ENCODE data around the gene SFXN4. TPM values are rescaled to one million over a fixed set of nuclear protein-coding genes. Genes with fewer than 3 reads are reported as not detected.
A peak's percentile ranks its signal among the peaks of the same experiment; 100 is the strongest.

The SFXN4 gene
- total RNA-seq, 4 donors from 2014 or later = 13.8 to 120 (median 24.4) TPM

DNA sequence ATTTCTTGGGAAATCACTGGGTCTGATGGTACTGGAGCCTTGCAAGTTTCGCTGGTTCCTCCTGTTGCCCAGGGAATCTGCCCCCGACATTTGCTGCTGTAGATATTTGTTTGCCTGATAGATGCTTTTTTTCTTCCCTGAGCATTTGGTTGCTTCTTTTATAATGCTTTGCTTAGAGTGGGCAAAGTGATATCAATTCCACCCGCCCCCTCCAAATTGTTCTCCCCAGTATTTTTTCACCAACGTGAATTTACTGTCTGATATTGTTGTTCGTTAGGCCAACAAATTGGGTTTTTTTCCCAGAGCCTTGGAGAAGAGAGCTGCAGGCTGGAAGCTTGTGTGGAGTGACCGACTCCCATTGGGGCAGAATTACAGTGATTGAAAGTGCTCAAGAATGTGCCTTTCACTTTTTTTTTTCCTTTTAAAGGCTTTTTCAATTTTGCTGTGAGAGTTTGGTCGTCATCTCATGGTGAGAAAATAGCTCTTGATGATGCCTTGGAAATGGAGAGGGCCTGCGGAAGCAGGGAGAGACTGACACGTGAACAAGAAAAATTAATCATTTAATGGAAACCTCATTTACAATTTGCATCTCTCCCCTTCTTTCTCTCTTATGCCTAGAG is 44.3 kb upstream of the SFXN4 start:
- H3K9me3 ChIP-seq = no peaks in the 10 kb centered on the region
- DNase-seq = no peak
- WGBS, 2 donors = 36 to 46% methylated on average over 8 to 9 of the region's 9 CpGs
- intact Hi-C loops (cut with DNase I) = loop anchor here (5.0 to 10.0 kb wide), 2 partner anchors 95 to 207 kb away; no protein-coding TSS in a partner anchor
- peak overlapping the region in 3 of 4 donors; percentile 64 to 95 (median 93) for H3K4me3 ChIP-seq
- TF ChIP-seq, protein P1, sequence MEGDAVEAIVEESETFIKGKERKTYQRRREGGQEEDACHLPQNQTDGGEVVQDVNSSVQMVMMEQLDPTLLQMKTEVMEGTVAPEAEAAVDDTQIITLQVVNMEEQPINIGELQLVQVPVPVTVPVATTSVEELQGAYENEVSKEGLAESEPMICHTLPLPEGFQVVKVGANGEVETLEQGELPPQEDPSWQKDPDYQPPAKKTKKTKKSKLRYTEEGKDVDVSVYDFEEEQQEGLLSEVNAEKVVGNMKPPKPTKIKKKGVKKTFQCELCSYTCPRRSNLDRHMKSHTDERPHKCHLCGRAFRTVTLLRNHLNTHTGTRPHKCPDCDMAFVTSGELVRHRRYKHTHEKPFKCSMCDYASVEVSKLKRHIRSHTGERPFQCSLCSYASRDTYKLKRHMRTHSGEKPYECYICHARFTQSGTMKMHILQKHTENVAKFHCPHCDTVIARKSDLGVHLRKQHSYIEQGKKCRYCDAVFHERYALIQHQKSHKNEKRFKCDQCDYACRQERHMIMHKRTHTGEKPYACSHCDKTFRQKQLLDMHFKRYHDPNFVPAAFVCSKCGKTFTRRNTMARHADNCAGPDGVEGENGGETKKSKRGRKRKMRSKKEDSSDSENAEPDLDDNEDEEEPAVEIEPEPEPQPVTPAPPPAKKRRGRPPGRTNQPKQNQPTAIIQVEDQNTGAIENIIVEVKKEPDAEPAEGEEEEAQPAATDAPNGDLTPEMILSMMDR (IDR thresholded peaks at IDR 0.05) = no peak
- TF ChIP-seq POLR2A (IDR thresholded peaks at IDR 0.05) = no peak
- H3K27ac ChIP-seq = peak overlapping the region; percentile 41 to 99 (median 94)
- H3K36me3 ChIP-seq = no peaks in the 10 kb centered on the region
- no peaks in the 10 kb centered on the region for H3K27me3 ChIP-seq
- peaks cover 14 to 80% (median 22%) of the 10 kb centered on the region in 3 donors for H3K4me1 ChIP-seq

DNA sequence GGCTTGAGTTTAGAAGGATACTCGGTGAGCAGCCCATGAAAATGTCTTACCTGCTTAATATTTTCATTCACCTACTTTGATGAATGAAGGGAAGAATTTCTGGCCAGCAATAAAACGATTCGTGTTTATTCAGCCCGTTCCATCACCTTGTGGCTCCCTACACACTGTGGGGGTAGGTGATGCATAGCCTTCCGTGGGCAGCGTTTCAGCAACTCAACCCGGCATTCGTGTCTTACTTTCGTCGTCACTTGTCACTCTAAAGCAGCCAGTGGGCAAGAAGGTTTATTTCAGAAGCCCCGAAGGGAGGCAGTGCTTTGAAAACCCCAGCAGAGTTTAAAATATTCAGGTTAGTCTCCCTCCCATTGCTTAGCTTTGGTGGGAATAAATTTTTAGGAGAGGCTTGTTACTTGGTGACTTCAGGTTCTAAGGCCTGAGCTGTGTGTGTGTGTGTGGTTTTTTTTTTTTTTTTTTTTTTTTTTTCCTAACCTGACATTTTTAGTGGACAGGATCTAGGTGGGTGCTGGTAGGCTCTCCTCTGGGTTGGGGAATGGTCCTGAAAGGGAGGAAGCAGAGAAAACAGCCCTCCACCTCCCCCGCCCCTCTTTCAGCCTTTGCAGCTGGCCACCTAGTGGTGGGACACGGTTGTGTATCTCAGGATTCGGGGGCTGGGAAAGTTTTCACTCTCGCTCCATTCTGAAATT is 43.7 kb upstream of the SFXN4 start:
- intact Hi-C loops (cut with DNase I) = loop anchor here (5.0 kb wide), 1 partner anchor 208 kb away; no protein-coding TSS in a partner anchor
- Histone ChIP-seq H3K27ac (peak overlapping the region; percentile 88 to 99 (median 98)), H3K36me3 (no peaks in the 10 kb centered on the region), H3K4me3 (peak overlapping the region; percentile 64 to 95 (median 92)), H3K4me1 (peaks cover 14 to 76% (median 22%) of the 10 kb centered on the region in 3 donors), H3K9me3 (no peaks in the 10 kb centered on the region), H3K27me3 (no peaks in the 10 kb centered on the region)
- whole genome bisulfite sequencing, 2 donors = 13% methylated on average over 14 to 15 of the region's 15 CpGs
- TF ChIP-seq, protein P1 (IDR thresholded peaks at IDR 0.05) = peak; percentile 62 to 77 (median 74)
- TF ChIP-seq POLR2A (IDR thresholded peaks at IDR 0.05) = peak in 1 of 4 donors; percentile 17
- no peak for DNase-seq

DNA sequence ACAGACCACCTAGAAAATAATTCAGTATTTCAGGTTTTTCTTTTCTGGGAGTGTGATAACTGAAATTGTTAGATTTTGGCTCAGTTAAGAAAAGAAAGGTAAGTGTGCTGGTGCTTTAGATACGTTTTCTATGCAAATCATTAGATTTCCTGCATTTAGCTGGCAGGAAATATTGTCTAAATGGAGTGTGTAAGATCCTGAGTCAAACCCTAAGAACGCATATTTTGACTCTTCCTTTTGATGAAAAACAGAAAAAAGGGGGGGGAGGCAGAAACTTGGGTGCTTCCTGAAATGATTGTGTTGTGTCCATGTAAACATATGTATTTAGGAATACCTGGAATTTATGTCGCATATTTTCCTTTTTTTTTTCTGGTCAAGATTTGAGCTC is 43.0 kb upstream of the SFXN4 start:
- TF ChIP-seq POLR2A (IDR thresholded peaks at IDR 0.05) = no peak
- TF ChIP-seq, protein P1 (IDR thresholded peaks at IDR 0.05) = no peak
- no peaks in the 10 kb centered on the region for H3K36me3 ChIP-seq
- peaks cover 14 to 70% (median 22%) of the 10 kb centered on the region in 3 donors for H3K4me1 ChIP-seq
- H3K9me3 ChIP-seq = no peaks in the 10 kb centered on the region
- peak overlapping the region; percentile 88 to 99 (median 98) for H3K27ac ChIP-seq
- DNase-seq = no peak
- intact Hi-C loops (cut with DNase I) = loop anchor here (5.0 kb wide), 1 partner anchor 209 kb away; no protein-coding TSS in a partner anchor
- 0 to 6% methylated on average over 3 of the region's 3 CpGs for whole genome bisulfite sequencing, 2 donors
- no peaks in the 10 kb centered on the region for H3K27me3 ChIP-seq
- peak overlapping the region; percentile 64 to 95 (median 92) for H3K4me3 ChIP-seq

DNA sequence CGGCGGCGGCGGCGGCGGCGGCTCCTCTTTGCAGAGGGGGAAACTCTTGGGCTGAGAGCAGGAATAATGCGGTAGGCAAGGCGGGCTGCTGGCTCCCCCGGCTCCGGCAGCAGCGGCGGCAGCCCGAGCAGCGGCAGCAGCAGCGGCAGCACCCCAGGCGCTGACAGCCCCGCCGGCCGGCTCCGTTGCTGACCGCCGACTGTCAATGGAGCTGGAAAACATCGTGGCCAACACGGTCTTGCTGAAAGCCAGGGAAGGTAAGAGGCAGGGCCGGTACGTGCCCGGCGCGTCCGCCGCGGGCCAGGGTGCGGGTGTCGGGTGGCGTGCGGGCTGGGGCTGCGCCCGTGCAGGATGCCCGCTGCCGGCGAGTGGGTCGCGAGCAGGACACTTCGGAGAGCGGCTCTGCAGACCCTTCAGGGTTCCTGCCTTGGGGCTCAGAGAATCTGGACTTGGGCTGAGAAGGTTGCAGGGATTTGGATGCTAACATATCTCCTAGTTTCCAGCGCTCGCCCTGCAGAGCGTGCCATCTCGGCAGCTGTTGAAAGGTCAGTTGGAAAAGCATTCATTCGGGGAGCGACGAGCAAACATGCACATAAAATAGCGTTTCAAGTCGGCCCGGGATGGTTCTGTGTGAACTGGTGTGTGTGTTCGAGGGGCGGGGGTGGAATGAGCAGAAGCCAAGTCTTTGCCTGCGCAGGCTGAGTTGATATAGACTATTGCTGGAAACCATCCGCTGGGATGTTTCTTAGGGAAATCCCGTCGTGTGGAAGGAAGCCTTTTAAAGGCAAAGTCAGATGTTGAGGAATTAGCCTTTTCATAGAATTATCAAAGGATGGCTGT is 42.4 kb upstream of the SFXN4 start:
- TF ChIP-seq, protein P1 (IDR thresholded peaks at IDR 0.05) = no peak
- no peak for TF ChIP-seq POLR2A (IDR thresholded peaks at IDR 0.05)
- intact Hi-C loops (cut with DNase I) = loop anchor here (5.0 kb wide), 1 partner anchor 209 kb away; no protein-coding TSS in a partner anchor
- no peaks in the 10 kb centered on the region for H3K9me3 ChIP-seq
- DNase-seq = peak; percentile 9
- H3K4me1 ChIP-seq = peaks cover 14 to 64% (median 22%) of the 10 kb centered on the region in 3 donors
- peak overlapping the region; percentile 88 to 99 (median 98) for H3K27ac ChIP-seq
- WGBS, 2 donors = 0 to 1% methylated on average over 16 to 30 of the region's 62 CpGs
- H3K4me3 ChIP-seq = peak overlapping the region; percentile 64 to 95 (median 92)
- H3K36me3 ChIP-seq = no peaks in the 10 kb centered on the region
- no peaks in the 10 kb centered on the region for H3K27me3 ChIP-seq

Data from esophagus squamous epithelium (tissue), 5 donors.